Iris pigment epithelial cell (primary cell): ENCODE measurements around the gene CDCP2.
A peak's percentile ranks its signal among the peaks of the same experiment; 100 is the strongest.
"Not testable (repeated sequence)": the region's sequence is repeated elsewhere in the genome, so short reads cannot be mapped to it uniquely, and the experiment has no call there.

Experiments
- DNase-seq: peaks from one replicate; pipeline ENCODE4 v3.0.0-alpha.2; 2011; ENCODE audit warnings: low read depth

The CDCP2 gene

GRCh38 chr1:54115520-54115919, 37.3 kb downstream of the CDCP2 start:
- DNase-seq, result no peak

- DNase-seq, result no peak
Measured at GRCh38 chr1:54114955-54115354, 37.8 kb downstream of the CDCP2 start.

GRCh38 chr1:54114001-54114400, 38.8 kb downstream of the CDCP2 start:
- no peak for DNase-seq

- DNase-seq, result no peak
Measured at GRCh38 chr1:54112705-54113368, 40.0 kb downstream of the CDCP2 start.

- DNase-seq, result no peak
Measured at GRCh38 chr1:54112027-54112426, 40.8 kb downstream of the CDCP2 start.

GRCh38 chr1:54111624-54112023, 41.2 kb downstream of the CDCP2 start:
- DNase-seq, result no peak

GRCh38 chr1:54110996-54111395, 41.8 kb downstream of the CDCP2 start:
- DNase-seq, result no peak

- DNase-seq, result no peak
Measured at GRCh38 chr1:54109129-54110090, 43.4 kb downstream of the CDCP2 start.

GRCh38 chr1:54108156-54108555, 44.6 kb downstream of the CDCP2 start:
- no peak for DNase-seq

GRCh38 chr1:54107131-54107530, 45.7 kb downstream of the CDCP2 start:
- peak; percentile 21 for DNase-seq

GRCh38 chr1:54105736-54106269, 47.0 kb downstream of the CDCP2 start:
- peak; percentile 26 for DNase-seq

- no peak for DNase-seq
Measured at GRCh38 chr1:54105080-54105479, 47.7 kb downstream of the CDCP2 start.

GRCh38 chr1:54104613-54105012, 48.2 kb downstream of the CDCP2 start:
- not testable (repeated sequence) for DNase-seq

GRCh38 chr1:54103414-54103813, 49.4 kb downstream of the CDCP2 start:
- DNase-seq, result no peak

- no peak for DNase-seq
Measured at GRCh38 chr1:54100500-54100899, 52.3 kb downstream of the CDCP2 start.

- no peak for DNase-seq
Measured at GRCh38 chr1:54099061-54099610, 53.7 kb downstream of the CDCP2 start.

GRCh38 chr1:54096877-54097240, 55.9 kb downstream of the CDCP2 start:
- no peak for DNase-seq

- no peak for DNase-seq
Measured at GRCh38 chr1:54096227-54096876, 56.4 kb downstream of the CDCP2 start.

GRCh38 chr1:54095546-54096226, 57.1 kb downstream of the CDCP2 start:
- no peak for DNase-seq

- not testable (repeated sequence) for DNase-seq
Measured at GRCh38 chr1:54094730-54095105, 58.1 kb downstream of the CDCP2 start.

GRCh38 chr1:54094001-54094729, 58.6 kb downstream of the CDCP2 start:
- no peak for DNase-seq
